ENCODE data around the gene FGF12.

FGF12 gene

GRCh38 chr3:192373032-192373431 lies 354.3 kb downstream of the FGF12 start:
- TF ChIP-seq CTCF (IDR thresholded peaks at IDR 0.05; ENCODE audit: low read depth, low read length, missing control alignments), result no peak
- no peak for DNase-seq (ENCODE audit: extremely low read depth, low read depth)
- no peak overlapping the region for H3K4me3 ChIP-seq (replicated peaks; ENCODE audit: low read depth, low read length)

- no peak for TF ChIP-seq CTCF (IDR thresholded peaks at IDR 0.05; ENCODE audit: low read depth, low read length, missing control alignments)
- no peak overlapping the region for H3K4me3 ChIP-seq (replicated peaks; ENCODE audit: low read depth, low read length)
- no peak for DNase-seq (ENCODE audit: extremely low read depth, low read depth)
Observed at GRCh38 chr3:192372616-192373015, 354.7 kb downstream of the FGF12 start.

DNA sequence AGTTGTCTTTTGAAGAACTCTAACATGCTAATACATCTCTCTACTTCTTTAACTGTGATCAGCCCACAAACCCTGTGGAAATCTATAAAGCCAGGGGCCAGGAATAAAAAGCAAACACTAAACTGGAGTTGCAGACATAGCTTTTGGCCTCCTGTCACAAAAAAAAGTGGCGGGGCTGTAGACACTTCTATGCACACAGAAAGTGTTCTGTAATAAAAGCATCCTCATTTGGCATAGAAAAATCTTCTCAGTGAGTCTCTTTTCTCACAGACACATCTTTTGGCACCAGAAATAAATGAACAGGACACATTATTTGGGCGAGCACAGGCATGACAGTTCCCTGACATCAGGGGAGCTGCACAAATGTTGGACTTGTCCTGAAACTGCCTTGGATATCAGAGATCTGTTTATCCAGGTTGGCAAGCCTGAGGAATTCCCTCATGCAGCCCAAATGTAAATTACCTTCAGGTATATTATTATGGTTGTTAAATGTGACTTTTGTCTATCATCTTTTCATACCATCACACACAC lies 355.4 kb downstream of the FGF12 start:
- TF ChIP-seq CTCF (IDR thresholded peaks at IDR 0.05; ENCODE audit: low read depth, low read length, missing control alignments), result no peak
- no peak for DNase-seq (ENCODE audit: extremely low read depth, low read depth)
- no peak overlapping the region for H3K4me3 ChIP-seq (replicated peaks; ENCODE audit: low read depth, low read length)

- no peak overlapping the region for H3K4me3 ChIP-seq (replicated peaks; ENCODE audit: low read depth, low read length)
- TF ChIP-seq CTCF (IDR thresholded peaks at IDR 0.05; ENCODE audit: low read depth, low read length, missing control alignments), result no peak
- DNase-seq (ENCODE audit: extremely low read depth, low read depth), result no peak
Observed at GRCh38 chr3:192367616-192368015, 359.7 kb downstream of the FGF12 start.

DNA sequence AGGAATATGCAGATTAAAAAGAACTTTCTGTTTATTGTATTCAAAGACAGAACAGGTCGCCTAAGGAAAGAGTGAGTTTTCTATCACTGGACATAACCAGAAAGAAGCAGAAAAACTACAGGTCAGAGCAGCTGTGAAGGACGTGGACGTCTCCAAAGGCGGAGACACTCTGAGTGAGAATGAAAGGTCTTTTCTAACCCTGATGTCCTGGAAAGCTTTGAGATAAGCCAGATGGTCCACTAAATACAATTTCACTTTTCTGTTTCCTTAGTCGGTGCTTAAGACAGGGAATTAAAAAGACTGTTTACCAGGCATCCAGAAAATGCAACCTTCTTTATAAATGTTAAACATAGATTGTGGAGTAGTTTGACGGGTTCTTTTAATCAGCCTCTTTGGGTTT lies 360.4 kb downstream of the FGF12 start:
- no peak for TF ChIP-seq CTCF (IDR thresholded peaks at IDR 0.05; ENCODE audit: low read depth, low read length, missing control alignments)
- no peak for DNase-seq (ENCODE audit: extremely low read depth, low read depth)
- H3K4me3 ChIP-seq (replicated peaks; ENCODE audit: low read depth, low read length), result no peak overlapping the region

DNA sequence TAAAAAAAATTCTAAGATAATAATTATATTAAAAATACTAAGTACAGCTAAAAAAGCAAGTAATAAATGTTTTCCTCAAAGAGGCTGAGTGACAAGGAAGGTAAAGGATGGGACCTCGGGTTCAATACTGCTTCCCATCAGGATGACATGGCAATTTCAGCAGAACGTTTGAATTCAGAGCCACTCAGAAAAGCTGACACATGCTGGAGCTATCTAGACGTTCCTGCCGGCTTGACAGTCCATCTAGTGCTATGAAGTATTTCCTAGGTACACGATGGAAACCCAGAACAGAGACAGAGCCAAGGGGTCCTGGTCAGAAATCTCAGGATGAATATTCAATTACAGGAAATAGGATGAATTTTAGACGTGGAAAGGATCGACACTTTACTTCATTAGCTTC lies 361.8 kb downstream of the FGF12 start:
- no peak for DNase-seq (ENCODE audit: extremely low read depth, low read depth)
- TF ChIP-seq CTCF (IDR thresholded peaks at IDR 0.05; ENCODE audit: low read depth, low read length, missing control alignments), result no peak
- no peak overlapping the region for H3K4me3 ChIP-seq (replicated peaks; ENCODE audit: low read depth, low read length)

GRCh38 chr3:192364316-192364715 lies 363.0 kb downstream of the FGF12 start:
- no peak overlapping the region for H3K4me3 ChIP-seq (replicated peaks; ENCODE audit: low read depth, low read length)
- TF ChIP-seq CTCF (IDR thresholded peaks at IDR 0.05; ENCODE audit: low read depth, low read length, missing control alignments), result no peak
- DNase-seq (ENCODE audit: extremely low read depth, low read depth), result no peak
